ENCODE results near the gene FGF22. TPM values are rescaled to one million over a fixed set of nuclear protein-coding genes. Genes with fewer than 3 reads are reported as not detected.

Gene FGF22
- polyA plus RNA-seq, 1 donor from 2014 or later: 0.48 TPM

DNA sequence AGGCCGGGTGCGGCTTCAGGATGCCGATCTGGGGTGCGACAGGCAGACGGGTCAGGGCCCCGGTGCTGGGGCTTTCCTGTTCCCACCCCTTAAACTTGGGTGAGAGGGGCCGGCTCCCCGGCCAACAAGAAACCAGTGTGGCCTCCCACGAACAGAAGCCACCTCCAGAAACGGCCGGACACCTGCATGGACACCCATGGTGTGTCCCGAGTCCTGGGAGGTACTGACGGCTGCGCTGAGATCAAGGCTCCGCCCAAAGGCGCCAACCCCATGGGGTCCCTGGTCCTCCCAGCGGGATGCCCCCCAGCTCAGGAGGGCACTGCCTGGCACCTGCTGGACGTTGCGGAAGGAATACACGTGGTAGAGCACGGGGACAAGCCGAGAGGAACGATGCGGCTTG lies 17.9 kb upstream of the FGF22 start:
- Histone ChIP-seq H3K9ac (ENCODE audit: low read length) (no peak overlapping the region), H2AFZ (ENCODE audit: low read depth, low read length) (no peak overlapping the region), H3K27me3 (ENCODE audit: insufficient read depth, low read depth, low read length) (no peaks in the 10 kb centered on the region), H3K36me3 (ENCODE audit: insufficient read depth, low read length) (no peaks in the 10 kb centered on the region), H3K9me2 (ENCODE audit: insufficient read depth, low read length) (no peaks in the 10 kb centered on the region), H3K9me3 (ENCODE audit: low read length) (no peaks in the 10 kb centered on the region), H3K79me2 (replicated peaks; ENCODE audit: insufficient read depth, low read length) (no peaks in the 10 kb centered on the region), H3K27ac (ENCODE audit: low read length) (no peak overlapping the region), H3K4me2 (ENCODE audit: low read length) (no peak overlapping the region), H3F3A (ENCODE audit: insufficient read depth, low read length, poor library complexity, severe bottlenecking) (no peaks in the 10 kb centered on the region), H3K4me3 (ENCODE audit: low read length) (no peak overlapping the region), H4K20me1 (ENCODE audit: insufficient read depth) (no peaks in the 10 kb centered on the region)
- no peak for TF ChIP-seq TAF1 (IDR thresholded peaks at IDR 0.05; ENCODE audit: low read depth)
- TF ChIP-seq, protein P1, sequence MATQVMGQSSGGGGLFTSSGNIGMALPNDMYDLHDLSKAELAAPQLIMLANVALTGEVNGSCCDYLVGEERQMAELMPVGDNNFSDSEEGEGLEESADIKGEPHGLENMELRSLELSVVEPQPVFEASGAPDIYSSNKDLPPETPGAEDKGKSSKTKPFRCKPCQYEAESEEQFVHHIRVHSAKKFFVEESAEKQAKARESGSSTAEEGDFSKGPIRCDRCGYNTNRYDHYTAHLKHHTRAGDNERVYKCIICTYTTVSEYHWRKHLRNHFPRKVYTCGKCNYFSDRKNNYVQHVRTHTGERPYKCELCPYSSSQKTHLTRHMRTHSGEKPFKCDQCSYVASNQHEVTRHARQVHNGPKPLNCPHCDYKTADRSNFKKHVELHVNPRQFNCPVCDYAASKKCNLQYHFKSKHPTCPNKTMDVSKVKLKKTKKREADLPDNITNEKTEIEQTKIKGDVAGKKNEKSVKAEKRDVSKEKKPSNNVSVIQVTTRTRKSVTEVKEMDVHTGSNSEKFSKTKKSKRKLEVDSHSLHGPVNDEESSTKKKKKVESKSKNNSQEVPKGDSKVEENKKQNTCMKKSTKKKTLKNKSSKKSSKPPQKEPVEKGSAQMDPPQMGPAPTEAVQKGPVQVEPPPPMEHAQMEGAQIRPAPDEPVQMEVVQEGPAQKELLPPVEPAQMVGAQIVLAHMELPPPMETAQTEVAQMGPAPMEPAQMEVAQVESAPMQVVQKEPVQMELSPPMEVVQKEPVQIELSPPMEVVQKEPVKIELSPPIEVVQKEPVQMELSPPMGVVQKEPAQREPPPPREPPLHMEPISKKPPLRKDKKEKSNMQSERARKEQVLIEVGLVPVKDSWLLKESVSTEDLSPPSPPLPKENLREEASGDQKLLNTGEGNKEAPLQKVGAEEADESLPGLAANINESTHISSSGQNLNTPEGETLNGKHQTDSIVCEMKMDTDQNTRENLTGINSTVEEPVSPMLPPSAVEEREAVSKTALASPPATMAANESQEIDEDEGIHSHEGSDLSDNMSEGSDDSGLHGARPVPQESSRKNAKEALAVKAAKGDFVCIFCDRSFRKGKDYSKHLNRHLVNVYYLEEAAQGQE (IDR thresholded peaks at IDR 0.05; ENCODE audit: borderline replicate concordance): no peak
- no peak for TF ChIP-seq SMC3 (conservative IDR thresholded peaks at IDR 0.05; ENCODE audit: poor library complexity)
- TF ChIP-seq, protein P2, sequence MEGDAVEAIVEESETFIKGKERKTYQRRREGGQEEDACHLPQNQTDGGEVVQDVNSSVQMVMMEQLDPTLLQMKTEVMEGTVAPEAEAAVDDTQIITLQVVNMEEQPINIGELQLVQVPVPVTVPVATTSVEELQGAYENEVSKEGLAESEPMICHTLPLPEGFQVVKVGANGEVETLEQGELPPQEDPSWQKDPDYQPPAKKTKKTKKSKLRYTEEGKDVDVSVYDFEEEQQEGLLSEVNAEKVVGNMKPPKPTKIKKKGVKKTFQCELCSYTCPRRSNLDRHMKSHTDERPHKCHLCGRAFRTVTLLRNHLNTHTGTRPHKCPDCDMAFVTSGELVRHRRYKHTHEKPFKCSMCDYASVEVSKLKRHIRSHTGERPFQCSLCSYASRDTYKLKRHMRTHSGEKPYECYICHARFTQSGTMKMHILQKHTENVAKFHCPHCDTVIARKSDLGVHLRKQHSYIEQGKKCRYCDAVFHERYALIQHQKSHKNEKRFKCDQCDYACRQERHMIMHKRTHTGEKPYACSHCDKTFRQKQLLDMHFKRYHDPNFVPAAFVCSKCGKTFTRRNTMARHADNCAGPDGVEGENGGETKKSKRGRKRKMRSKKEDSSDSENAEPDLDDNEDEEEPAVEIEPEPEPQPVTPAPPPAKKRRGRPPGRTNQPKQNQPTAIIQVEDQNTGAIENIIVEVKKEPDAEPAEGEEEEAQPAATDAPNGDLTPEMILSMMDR (IDR thresholded peaks at IDR 0.05; ENCODE audit: poor library complexity, severe bottlenecking): no peak
- no peak for TF ChIP-seq RAD21 (conservative IDR thresholded peaks at IDR 0.05)

DNA sequence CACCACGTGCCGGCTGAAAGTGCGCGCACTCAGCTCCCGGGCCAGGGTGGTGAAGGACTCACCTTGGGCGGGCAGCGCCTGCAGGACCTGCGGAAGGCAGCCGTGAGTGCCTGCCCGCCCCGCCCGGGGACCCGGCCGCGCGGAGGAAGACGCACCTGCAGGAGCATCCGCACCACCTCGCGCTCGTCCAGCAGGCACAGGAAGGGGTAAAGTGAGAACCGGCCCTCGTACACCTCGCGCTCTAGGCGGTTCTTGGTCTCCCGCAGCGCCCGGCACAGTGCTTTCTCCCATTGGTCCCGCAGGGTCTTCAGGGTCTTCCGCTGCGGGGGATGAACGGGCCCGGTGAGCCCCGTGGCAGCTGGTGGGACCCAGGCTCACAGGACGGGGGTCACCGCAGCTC lies 17.0 kb upstream of the FGF22 start:
- Histone ChIP-seq H3K36me3 (ENCODE audit: insufficient read depth, low read length) (no peaks in the 10 kb centered on the region), H3K9ac (ENCODE audit: low read length) (no peak overlapping the region)
- TF ChIP-seq, protein P1 (IDR thresholded peaks at IDR 0.05; ENCODE audit: borderline replicate concordance): no peak

More for the DNA sequence above, 17.0 kb upstream of the FGF22 start:
- no peaks in the 10 kb centered on the region for H3F3A ChIP-seq (ENCODE audit: insufficient read depth, low read length, poor library complexity, severe bottlenecking)
- H3K9me3 ChIP-seq (ENCODE audit: low read length): no peaks in the 10 kb centered on the region
- H3K9me2 ChIP-seq (ENCODE audit: insufficient read depth, low read length): no peaks in the 10 kb centered on the region
- no peak overlapping the region for H2AFZ ChIP-seq (ENCODE audit: low read depth, low read length)
- H3K4me2 ChIP-seq (ENCODE audit: low read length): no peak overlapping the region
- H3K4me3 ChIP-seq (ENCODE audit: low read length): no peak overlapping the region
- no peaks in the 10 kb centered on the region for H3K79me2 ChIP-seq (replicated peaks; ENCODE audit: insufficient read depth, low read length)
- H4K20me1 ChIP-seq (ENCODE audit: insufficient read depth): no peaks in the 10 kb centered on the region
- H3K27me3 ChIP-seq (ENCODE audit: insufficient read depth, low read depth, low read length): no peaks in the 10 kb centered on the region
- no peak overlapping the region for H3K27ac ChIP-seq (ENCODE audit: low read length)
